GM12872 (cell line): ENCODE measurements around the gene LHFPL3.

ENCODE experiments used
- TF ChIP-seq, protein P1 (sequence below): IDR thresholded peaks from 3 replicates; pipeline ENCODE4 v1.5.1; 2011; ENCODE audit warnings: low read depth, mild to moderate bottlenecking, low read length, moderate library complexity; ENCODE audit not compliant: insufficient read depth

LHFPL3 gene

DNA sequence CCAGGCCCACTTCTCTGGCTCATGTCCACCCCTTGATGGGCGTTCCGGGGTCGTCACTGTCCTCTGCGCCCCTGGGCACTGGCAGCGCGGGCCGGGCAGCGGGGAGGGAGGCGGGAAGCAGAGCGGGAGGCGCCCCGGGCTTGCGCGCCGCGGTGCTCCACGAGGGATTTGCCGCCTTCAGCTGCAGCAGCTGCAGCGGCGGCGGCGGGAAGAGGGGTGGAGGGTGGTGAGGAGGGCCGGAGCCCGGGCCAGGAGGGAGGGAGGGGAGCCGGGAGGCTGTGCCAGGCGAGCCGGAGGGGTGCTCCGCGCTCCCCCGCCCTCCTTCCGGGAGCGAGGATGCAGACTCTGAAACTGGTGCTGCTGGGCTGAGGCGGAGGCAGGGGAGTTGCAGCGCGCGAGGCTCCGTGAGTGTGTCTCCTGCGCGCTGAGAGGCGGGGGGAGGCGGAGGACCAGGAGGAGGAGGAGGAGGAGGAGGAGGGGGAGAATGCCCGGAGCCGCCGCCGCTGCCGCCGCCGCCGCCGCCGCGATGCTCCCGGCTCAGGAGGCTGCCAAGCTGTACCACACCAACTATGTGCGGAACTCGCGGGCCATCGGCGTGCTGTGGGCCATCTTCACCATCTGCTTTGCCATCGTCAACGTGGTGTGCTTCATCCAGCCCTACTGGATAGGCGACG is at the start of gene LHFPL3:
LHFPL3 (plus strand) TSS at position 308 of the 674 bp plus-strand sequence.
- TF ChIP-seq, protein P1, sequence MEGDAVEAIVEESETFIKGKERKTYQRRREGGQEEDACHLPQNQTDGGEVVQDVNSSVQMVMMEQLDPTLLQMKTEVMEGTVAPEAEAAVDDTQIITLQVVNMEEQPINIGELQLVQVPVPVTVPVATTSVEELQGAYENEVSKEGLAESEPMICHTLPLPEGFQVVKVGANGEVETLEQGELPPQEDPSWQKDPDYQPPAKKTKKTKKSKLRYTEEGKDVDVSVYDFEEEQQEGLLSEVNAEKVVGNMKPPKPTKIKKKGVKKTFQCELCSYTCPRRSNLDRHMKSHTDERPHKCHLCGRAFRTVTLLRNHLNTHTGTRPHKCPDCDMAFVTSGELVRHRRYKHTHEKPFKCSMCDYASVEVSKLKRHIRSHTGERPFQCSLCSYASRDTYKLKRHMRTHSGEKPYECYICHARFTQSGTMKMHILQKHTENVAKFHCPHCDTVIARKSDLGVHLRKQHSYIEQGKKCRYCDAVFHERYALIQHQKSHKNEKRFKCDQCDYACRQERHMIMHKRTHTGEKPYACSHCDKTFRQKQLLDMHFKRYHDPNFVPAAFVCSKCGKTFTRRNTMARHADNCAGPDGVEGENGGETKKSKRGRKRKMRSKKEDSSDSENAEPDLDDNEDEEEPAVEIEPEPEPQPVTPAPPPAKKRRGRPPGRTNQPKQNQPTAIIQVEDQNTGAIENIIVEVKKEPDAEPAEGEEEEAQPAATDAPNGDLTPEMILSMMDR, result no peak

DNA sequence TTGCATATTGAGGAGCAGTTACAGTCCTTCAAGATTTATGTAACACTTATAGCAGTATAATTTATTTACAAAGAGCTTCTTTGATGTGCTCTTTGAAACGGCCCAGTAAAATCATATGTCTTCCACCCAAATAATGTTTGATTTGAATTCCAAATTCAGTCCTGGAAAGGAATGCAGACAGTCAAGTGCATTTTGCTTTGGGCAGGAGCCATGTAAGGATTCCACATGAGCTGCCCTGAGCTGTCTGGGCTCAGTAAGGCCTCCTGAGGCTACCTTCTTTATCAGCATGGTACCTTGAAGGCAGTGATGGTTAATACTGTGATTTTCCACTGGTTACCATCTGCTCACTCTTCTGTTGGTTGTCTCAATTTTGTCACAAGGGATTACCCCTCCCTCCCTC is 41.6 kb upstream of the LHFPL3 start:
- TF ChIP-seq, protein P1, result no peak

DNA sequence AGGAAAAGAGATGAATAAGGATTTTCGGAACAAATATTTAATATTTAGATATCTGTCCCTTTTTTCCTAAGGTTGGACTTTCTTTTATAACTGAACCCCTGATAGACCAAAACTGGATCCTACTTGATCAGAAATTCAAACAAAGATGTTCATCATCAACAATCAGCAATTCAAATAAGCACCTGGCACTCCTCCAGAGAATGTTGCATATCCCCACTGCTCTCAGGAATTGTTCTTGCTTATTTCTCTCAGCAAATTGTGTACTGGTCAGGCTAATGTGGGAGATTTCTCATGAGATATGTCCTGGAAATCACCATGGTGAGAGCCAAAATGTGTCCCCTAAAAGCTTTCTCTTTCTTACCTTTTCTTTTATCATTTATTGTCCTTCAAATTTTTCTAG is 40.3 kb upstream of the LHFPL3 start:
- TF ChIP-seq, protein P1, result no peak

DNA sequence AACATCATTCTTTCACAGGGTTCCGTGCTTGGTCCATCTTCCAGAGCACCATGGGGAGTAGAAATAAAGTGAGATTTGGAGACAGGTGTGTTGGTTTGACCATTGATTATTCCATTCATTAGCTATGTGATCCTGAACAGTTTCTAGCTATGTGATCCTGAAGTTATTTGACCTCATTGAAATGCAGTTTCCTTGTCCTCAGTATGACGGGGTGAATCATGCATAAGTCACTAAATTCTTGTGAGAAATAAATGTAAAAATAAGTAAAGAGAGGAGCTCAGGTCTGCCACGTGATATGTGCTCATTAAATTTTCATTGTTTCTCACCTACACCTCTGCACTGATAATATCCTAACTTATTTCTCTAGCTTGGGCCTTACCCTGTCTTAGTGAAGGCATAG is 34.1 kb upstream of the LHFPL3 start:
- TF ChIP-seq, protein P1, result no peak

DNA sequence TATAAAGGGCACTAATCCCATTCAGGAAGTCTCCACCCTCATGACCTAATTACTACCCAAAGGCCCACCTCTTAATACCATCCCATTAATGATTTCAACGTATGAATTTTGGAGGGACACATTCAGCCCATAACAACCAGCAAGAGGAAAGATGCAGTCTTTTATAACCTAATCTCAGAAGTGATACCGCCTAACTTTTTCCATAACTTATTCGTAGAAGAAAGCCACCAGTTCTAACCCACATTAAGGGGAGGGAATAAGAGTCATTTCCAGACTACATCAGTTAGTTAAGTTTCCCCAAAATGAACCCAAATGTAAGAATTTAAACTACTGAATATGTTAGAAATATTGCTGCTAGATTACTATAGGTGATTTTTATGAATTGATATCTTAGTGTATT is 32.1 kb upstream of the LHFPL3 start:
- TF ChIP-seq, protein P1, result no peak

DNA sequence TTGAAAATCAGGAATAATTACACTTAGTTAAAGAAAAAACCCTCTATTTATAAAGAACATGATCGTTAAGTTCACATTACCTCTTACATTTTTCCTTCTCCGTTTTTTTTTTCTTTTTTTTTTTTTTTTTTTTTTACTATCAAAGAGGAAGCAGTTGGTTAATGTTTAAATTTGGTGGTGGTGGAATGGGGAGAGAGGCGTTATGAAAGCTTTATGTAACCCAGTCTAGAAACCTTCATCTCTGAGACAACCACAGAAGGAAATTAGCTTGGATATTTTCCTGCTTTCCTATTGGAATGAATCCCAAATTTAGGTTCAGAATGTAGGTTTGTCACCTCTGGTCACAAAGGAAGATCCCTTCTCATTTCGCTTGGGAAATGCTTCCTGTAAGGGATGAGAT is 31.5 kb upstream of the LHFPL3 start:
- TF ChIP-seq, protein P1, result no peak

DNA sequence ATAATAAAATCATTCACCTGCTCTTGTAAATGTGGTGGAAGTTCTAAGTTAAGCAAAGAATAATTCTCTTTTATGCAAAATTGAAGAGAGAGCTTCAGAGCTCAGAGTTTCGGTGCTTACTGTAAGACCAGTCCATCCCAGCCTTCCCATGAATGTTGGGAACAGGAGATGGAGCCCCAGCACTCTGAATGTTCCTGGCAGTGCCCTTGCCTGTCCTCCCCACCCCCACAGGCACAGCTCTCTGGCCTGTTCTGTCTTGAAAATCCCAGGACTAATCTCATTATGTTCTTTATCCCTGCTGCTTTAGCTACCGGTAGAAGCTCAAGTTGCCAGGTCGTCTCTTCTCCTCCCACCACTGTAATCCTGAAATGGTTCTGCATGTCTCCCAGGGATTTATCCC is 29.1 kb upstream of the LHFPL3 start:
- TF ChIP-seq, protein P1, result no peak
